ENCODE measurements around the gene DOCK2. TPM values are rescaled to one million over a fixed set of nuclear protein-coding genes. Genes with fewer than 3 reads are reported as not detected.

DOCK2 gene
- total RNA-seq, 1 experiment from 2014 or later, result 4.6 TPM

- TF ChIP-seq, protein P1, sequence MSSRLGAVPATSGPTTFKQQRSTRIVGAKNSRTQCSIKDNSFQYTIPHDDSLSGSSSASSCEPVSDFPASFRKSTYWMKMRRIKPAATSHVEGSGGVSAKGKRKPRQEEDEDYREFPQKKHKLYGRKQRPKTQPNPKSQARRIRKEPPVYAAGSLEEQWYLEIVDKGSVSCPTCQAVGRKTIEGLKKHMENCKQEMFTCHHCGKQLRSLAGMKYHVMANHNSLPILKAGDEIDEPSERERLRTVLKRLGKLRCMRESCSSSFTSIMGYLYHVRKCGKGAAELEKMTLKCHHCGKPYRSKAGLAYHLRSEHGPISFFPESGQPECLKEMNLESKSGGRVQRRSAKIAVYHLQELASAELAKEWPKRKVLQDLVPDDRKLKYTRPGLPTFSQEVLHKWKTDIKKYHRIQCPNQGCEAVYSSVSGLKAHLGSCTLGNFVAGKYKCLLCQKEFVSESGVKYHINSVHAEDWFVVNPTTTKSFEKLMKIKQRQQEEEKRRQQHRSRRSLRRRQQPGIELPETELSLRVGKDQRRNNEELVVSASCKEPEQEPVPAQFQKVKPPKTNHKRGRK (CRISPR knock-in tag; IDR thresholded peaks at IDR 0.05; ENCODE audit: borderline replicate concordance), result no peak
Measured at GRCh38 chr5:170131235-170131634, 494.2 kb downstream of the DOCK2 start (continued).

GRCh38 chr5:170132269-170132975, 495.3 kb downstream of the DOCK2 start:
- Mint-ChIP-seq H3K27ac (no peak overlapping the region), H3K4me3 (no peak overlapping the region), H3K4me1 (no peaks in the 10 kb centered on the region), H3K9me3 (no peaks in the 10 kb centered on the region; the same call in 1 of the 2 replicates), H3K36me3 (no peaks in the 10 kb centered on the region), H3K27me3 (ENCODE audit: low read depth) (no peaks in the 10 kb centered on the region)
- no peak for TF ChIP-seq NR2C2 (CRISPR knock-in tag; IDR thresholded peaks at IDR 0.05)
- TF ChIP-seq, protein P2, sequence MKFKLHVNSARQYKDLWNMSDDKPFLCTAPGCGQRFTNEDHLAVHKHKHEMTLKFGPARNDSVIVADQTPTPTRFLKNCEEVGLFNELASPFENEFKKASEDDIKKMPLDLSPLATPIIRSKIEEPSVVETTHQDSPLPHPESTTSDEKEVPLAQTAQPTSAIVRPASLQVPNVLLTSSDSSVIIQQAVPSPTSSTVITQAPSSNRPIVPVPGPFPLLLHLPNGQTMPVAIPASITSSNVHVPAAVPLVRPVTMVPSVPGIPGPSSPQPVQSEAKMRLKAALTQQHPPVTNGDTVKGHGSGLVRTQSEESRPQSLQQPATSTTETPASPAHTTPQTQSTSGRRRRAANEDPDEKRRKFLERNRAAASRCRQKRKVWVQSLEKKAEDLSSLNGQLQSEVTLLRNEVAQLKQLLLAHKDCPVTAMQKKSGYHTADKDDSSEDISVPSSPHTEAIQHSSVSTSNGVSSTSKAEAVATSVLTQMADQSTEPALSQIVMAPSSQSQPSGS (CRISPR knock-in tag; IDR thresholded peaks at IDR 0.05; ENCODE audit: borderline replicate concordance, low read depth), result no peak
- no peak for TF ChIP-seq ATF1 (CRISPR knock-in tag; IDR thresholded peaks at IDR 0.05)
- no peak for TF ChIP-seq ZNF121 (CRISPR knock-in tag; IDR thresholded peaks at IDR 0.05)
- TF ChIP-seq ZNF425 (CRISPR knock-in tag; conservative IDR thresholded peaks at IDR 0.05), result no peak
- no peak for TF ChIP-seq CREM (CRISPR knock-in tag; IDR thresholded peaks at IDR 0.05)
- DNase-seq (ENCODE audit: low spot score) (no peak), ATAC-seq (no peak)
- POLR2A ChIA-PET, result no interaction called here
- CTCF ChIA-PET, result interaction anchor here (0.8 kb wide), 1 partner anchor 62 kb away, joined by 3 read pairs; no protein-coding TSS in a partner anchor

Small RNA genes within 50 kb of the gene (microRNA-seq; reads per million reads assigned to microRNA genes)
- gene MIR378E (ENCODE audit: borderline number of aligned reads), result not detected

Other genes starting within 250 kb of the DOCK2 start
- gene SPDL1, start 53.5 kb upstream of the DOCK2 start, total RNA-seq (2021), result 31.9 to 35.1 TPM (median 33.6 TPM) in 3 replicates

All from WTC11 (cell line).